Measurements from ENCODE around the gene PTCD1. TPM values are rescaled to one million over a fixed set of nuclear protein-coding genes. Genes with fewer than 3 reads are reported as not detected.

The PTCD1 gene, protein sequence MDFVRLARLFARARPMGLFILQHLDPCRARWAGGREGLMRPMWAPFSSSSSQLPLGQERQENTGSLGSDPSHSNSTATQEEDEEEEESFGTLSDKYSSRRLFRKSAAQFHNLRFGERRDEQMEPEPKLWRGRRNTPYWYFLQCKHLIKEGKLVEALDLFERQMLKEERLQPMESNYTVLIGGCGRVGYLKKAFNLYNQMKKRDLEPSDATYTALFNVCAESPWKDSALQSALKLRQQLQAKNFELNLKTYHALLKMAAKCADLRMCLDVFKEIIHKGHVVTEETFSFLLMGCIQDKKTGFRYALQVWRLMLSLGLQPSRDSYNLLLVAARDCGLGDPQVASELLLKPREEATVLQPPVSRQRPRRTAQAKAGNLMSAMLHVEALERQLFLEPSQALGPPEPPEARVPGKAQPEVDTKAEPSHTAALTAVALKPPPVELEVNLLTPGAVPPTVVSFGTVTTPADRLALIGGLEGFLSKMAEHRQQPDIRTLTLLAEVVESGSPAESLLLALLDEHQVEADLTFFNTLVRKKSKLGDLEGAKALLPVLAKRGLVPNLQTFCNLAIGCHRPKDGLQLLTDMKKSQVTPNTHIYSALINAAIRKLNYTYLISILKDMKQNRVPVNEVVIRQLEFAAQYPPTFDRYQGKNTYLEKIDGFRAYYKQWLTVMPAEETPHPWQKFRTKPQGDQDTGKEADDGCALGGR
- 10 to 100 TPM in 1 of 4 donors, 1 to 10 TPM in 3; 8.5 to 14.2 (median 9.5) TPM for total RNA-seq

GRCh38 chr7:99438573-99439480 lies at the start of gene PTCD1, which contains the start of gene CPSF4:
PTCD1 (minus strand) TSS chr7:99438798; CDS start chr7:99435242, 3,556 bp downstream.
CPSF4 (plus strand) TSS chr7:99438943; CDS start chr7:99439083, 140 bp downstream.
- WGBS, 2 donors = 0% methylated on average over 64 to 88 of the region's 89 CpGs
- DNase-seq (ENCODE audit: low spot score in 2 of 2) = peak; percentile 93 to 99
- TF ChIP-seq, protein P1, sequence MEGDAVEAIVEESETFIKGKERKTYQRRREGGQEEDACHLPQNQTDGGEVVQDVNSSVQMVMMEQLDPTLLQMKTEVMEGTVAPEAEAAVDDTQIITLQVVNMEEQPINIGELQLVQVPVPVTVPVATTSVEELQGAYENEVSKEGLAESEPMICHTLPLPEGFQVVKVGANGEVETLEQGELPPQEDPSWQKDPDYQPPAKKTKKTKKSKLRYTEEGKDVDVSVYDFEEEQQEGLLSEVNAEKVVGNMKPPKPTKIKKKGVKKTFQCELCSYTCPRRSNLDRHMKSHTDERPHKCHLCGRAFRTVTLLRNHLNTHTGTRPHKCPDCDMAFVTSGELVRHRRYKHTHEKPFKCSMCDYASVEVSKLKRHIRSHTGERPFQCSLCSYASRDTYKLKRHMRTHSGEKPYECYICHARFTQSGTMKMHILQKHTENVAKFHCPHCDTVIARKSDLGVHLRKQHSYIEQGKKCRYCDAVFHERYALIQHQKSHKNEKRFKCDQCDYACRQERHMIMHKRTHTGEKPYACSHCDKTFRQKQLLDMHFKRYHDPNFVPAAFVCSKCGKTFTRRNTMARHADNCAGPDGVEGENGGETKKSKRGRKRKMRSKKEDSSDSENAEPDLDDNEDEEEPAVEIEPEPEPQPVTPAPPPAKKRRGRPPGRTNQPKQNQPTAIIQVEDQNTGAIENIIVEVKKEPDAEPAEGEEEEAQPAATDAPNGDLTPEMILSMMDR (IDR thresholded peaks at IDR 0.05) = no peak
- no peak for TF ChIP-seq POLR2A (IDR thresholded peaks at IDR 0.05)
- intact Hi-C loops (cut with DNase I; ENCODE audit: low total_unique reads) = no loop called here
- peak within 1 kb of the TSS; percentile 71 for H3K4me3 ChIP-seq (ENCODE audit: low read depth, poor library complexity, severe bottlenecking)

DNA sequence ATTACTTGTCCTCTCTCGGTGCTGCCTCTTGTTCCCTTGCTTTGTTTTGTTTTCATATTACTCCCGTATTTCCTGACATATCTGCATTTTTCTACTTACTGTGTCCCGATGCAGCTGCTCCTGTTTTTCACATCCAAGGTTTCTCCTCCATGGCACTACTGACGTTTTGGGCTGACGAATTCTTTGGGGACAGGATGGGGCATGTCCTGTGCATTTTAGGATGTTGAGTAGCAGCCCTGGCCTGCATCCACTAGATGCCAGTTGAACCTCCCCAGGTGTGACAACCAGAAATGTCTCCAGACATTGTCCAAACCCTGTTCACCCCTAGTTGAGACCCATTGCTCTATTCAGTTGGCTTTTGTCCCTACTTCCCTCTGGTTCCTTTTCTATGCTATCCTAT lies 46.5 kb upstream of the PTCD1 start:
- intact Hi-C loops (cut with DNase I; ENCODE audit: low total_unique reads) = no loop called here
- 46 to 58% methylated on average over 5 of the region's 5 CpGs for WGBS, 2 donors
- DNase-seq (ENCODE audit: low spot score in 2 of 2) = no peak
- no peak overlapping the region for H3K4me3 ChIP-seq (ENCODE audit: low read depth, poor library complexity, severe bottlenecking)
- TF ChIP-seq POLR2A (IDR thresholded peaks at IDR 0.05) = no peak
- TF ChIP-seq, protein P1 (IDR thresholded peaks at IDR 0.05) = no peak

GRCh38 chr7:99478464-99479440 lies 40.2 kb upstream of the PTCD1 start:
- no peak for DNase-seq (ENCODE audit: low spot score in 2 of 2)
- TF ChIP-seq, protein P1 (IDR thresholded peaks at IDR 0.05) = no peak
- no peak for TF ChIP-seq POLR2A (IDR thresholded peaks at IDR 0.05)
- H3K4me3 ChIP-seq (ENCODE audit: low read depth, poor library complexity, severe bottlenecking) = no peak overlapping the region
- intact Hi-C loops (cut with DNase I; ENCODE audit: low total_unique reads) = no loop called here
- WGBS, 2 donors = 51 to 58% methylated on average over 15 of the region's 15 CpGs

GRCh38 chr7:99476107-99476506 lies 37.5 kb upstream of the PTCD1 start:
- 64 to 77% methylated on average over 5 of the region's 5 CpGs for WGBS, 2 donors

More at GRCh38 chr7:99476107-99476506, 37.5 kb upstream of the PTCD1 start:
- H3K4me3 ChIP-seq (ENCODE audit: low read depth, poor library complexity, severe bottlenecking) = no peak overlapping the region
- no peak for DNase-seq (ENCODE audit: low spot score in 2 of 2)
- TF ChIP-seq, protein P1 (IDR thresholded peaks at IDR 0.05) = no peak
- TF ChIP-seq POLR2A (IDR thresholded peaks at IDR 0.05) = no peak
- intact Hi-C loops (cut with DNase I; ENCODE audit: low total_unique reads) = no loop called here

Measured in lower leg skin (tissue), 4 donors.